Heart left ventricle (tissue), 16 donors: ENCODE data around the gene C1orf53. TPM values are rescaled to one million over a fixed set of nuclear protein-coding genes. Genes with fewer than 3 reads are reported as not detected.

Source experiments
- ATAC-seq, 4 donors: fragments of 200-7000 bp; cut with Tn5 transposase; one replicate each; pipeline ENCODE4 v1.9.1; 2020 to 2022; ENCODE audit warnings: moderate library complexity in 4 of 4, mild to moderate bottlenecking in 3 of 4, moderate number of reproducible peaks in 1 of 4
- DNase-seq, 5 donors: peaks; one replicate each; pipeline ENCODE4 v3.0.0-alpha.2; 2020
- H3K27ac ChIP-seq, 12 donors: fragments of 200-600 bp; sonication (generic) in 4 of 12; one replicate each; pipeline versions ENCODE4 v1.5.0 to v1.8.0; 2016 to 2022; ENCODE audit warnings: mild to moderate bottlenecking in 2 of 12
- H3K27me3 ChIP-seq, 9 donors: fragments of 200-600 bp; sonication (generic) in 2 of 9; one replicate each; pipeline versions ENCODE4 v1.5.1 to v1.8.0; 2016 to 2022; ENCODE audit warnings: mild to moderate bottlenecking in 3 of 9
- H3K36me3 ChIP-seq, 9 donors: fragments of 200-600 bp; sonication (generic) in 2 of 9; one replicate each; pipeline versions ENCODE4 v1.5.0 to v1.8.0; 2018 to 2022; ENCODE audit warnings: mild to moderate bottlenecking in 2 of 9
- H3K4me1 ChIP-seq, 12 donors: fragments of 200-600 bp; sonication (generic) in 4 of 12; one replicate each; pipeline versions ENCODE4 v1.5.0 to v1.8.0; 2016 to 2022; ENCODE audit warnings: mild to moderate bottlenecking in 3 of 12
- H3K4me3 ChIP-seq, 12 donors: fragments of 200-600 bp; sonication (generic) in 4 of 12; one replicate each; pipeline versions ENCODE4 v1.5.0 to v1.8.0; 2017 to 2022; ENCODE audit warnings: mild to moderate bottlenecking in 9 of 12, moderate library complexity in 4 of 12
- H3K9me3 ChIP-seq, 12 donors: fragments of 200-600 bp; sonication (generic) in 4 of 12; one replicate each; pipeline versions ENCODE4 v1.5.0 to v1.8.0; 2016 to 2022; ENCODE audit warnings: mild to moderate bottlenecking in 1 of 12
- CTCF ChIP-seq, 12 donors: fragments of 200-600 bp; sonication (generic) in 4 of 12; IDR thresholded peaks; one replicate each; pipeline versions ENCODE4 v1.5.0 to v1.8.0; 2018 to 2022; ENCODE audit warnings: antibody characterized with exemption in 12 of 12, mild to moderate bottlenecking in 5 of 12
- POLR2A ChIP-seq, 2 donors: fragments of 450-650 bp; IDR thresholded peaks; one replicate each; pipeline ENCODE4 v1.6.1; 2017; ENCODE audit warnings: antibody characterized with exemption in 2 of 2, mild to moderate bottlenecking in 2 of 2, moderate library complexity in 2 of 2
- WGBS, 4 donors: extraction: QIAGEN DNeasy Blood & Tissue Kit in 2 of 4; methylation state at CpG; one replicate each; pipeline versions ENCODE4 v1.1.5 to v1.1.7; 2013 to 2018; 5-methylcytosine and 5-hydroxymethylcytosine counted together
- intact Hi-C, 10 donors: fragments of 100-400 bp; cut with DNase I; formaldehyde crosslinking; loops; one replicate each; pipeline versions ENCODE4 v1.11.1 to v1.14.2; 2022
- polyA plus RNA-seq, 2 donors: library from polyadenylated mRNA; stranded (reverse); fragments of 200-250 nt; gene quantifications; one replicate each; pipeline ENCODE4 v1.2.3, GENCODE V29; 2013
- total RNA-seq, 9 donors: library from RNA; depleted of rRNA in 2 of 9; stranded (reverse); fragments of >200 nt in 2 of 9; fragmentation: NEBNext Ultra II Directional in 3 of 9; extraction: Animal tissue kit (Norgen Biotek cat#: 25700) in 3 of 9; gene quantifications; one replicate each; pipeline versions ENCODE4 v1.1.0 to v1.2.4, GENCODE V29; 2016 to 2023
- donor health status: ischemic (EF 13 %, LVEDD 7.1; RV severe dilation, severe dysfunction).
- donor health status: healthy with polysubstance abuse.
- donor health status: DM: no; HTN: yes; CAD: no.
- donor health status: DM: no; HTN: no; CAD: no.
- donor health status: ischemic (EF 25% LVEDD 6.9; RV normal size, moderate dysfunction).
- donor health status: ischemic (EF 25% LVEDD 5.7; RV mildly dilated, moderate dysfunction).
- donor health status: healthy.
- donor health status: DM: yes; HTN: yes; CAD: no.
- donor health status: ischemic (EF 35%, LVEDD 5.7; RV mildly dilated, moderate dysfunction).
- donor health status: nonischemic (EF 11% LVEDD 7.7; RV severe dilation, severe dysfunction).
- donor health status: DM: yes; HTN: yes; CAD: no.
- donor health status: PGD.
- donor health status: ischemic (EF 29% LVEDD 5.4; RV normal size, mild dysfunction).
- donor health status: nonischemic (EF 23%, LVEDD 6.1; RV moderate dilation, normal function).

C1orf53 gene
- total and polyA plus RNA-seq, 11 donors = 2.8 to 15.2 (median 6.8) TPM

GRCh38 chr1:197910120-197910991 lies 7.9 kb downstream of the C1orf53 start:
- no peaks in the 10 kb centered on the region for H3K36me3 ChIP-seq
- WGBS, 4 donors = 6 to 14% (median 10%) methylated on average over 33 to 37 of the region's 37 CpGs
- no peaks in the 10 kb centered on the region for H3K9me3 ChIP-seq
- peaks cover 38 to 100% (median 94%) of the 10 kb centered on the region in 9 donors for H3K27me3 ChIP-seq
- DNase-seq = no peak
- H3K4me3 ChIP-seq = peak overlapping the region in 2 of 12 donors; percentile 5 to 17
- intact Hi-C loops = no loop called here
- no peak overlapping the region for H3K27ac ChIP-seq
- H3K4me1 ChIP-seq = peaks cover 0 to 47% (median 24%) of the 10 kb centered on the region in 12 donors
- no peak for ATAC-seq
- no peak for TF ChIP-seq CTCF (IDR thresholded peaks at IDR 0.05)
- TF ChIP-seq POLR2A (IDR thresholded peaks at IDR 0.05) = no peak

DNA sequence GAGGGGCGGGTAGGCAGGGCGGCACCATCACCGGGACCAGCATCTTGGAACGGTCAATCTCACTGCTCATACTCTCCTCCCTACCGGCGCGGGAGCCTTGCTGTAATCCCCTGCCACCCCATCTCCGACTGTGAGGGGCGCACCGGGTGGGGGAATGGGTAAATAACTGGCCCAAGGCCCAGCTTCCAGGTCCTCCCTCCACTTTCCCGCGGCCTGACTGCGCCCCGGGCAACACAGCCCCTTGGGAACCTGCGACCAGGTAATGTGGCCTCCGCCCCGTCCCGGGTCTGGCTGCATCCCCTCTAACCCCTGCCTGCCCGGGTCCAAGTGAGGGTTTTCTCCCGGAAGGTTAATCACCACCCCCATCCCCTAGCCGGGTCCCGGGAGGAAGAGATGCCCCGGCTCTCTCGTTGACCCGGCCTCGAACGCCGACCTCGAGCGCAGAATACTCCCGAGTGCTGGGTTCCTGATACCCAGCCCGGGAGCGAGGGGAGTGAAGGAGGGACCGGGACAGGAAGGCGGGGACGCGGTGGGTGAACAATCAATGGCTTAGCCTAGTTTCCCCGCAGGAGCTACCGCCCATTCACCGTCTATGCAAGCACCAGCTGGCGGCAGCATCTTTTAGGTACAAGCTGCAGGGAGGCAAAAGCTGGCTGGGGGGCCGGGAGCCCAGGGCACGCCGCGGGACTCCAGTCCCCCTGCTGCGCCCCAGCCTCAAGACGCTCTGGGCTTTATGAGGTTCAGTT lies 8.9 kb downstream of the C1orf53 start:
- Histone ChIP-seq H3K4me1 (peaks cover 0 to 56% (median 32%) of the 10 kb centered on the region in 12 donors), H3K36me3 (no peaks in the 10 kb centered on the region), H3K9me3 (no peaks in the 10 kb centered on the region), H3K27ac (no peak overlapping the region), H3K27me3 (peaks cover 48 to 100% (median 100%) of the 10 kb centered on the region in 9 donors), H3K4me3 (peak overlapping the region in 2 of 12 donors; percentile 5 to 17)
- DNase-seq = no peak
- intact Hi-C loops = no loop called here
- TF ChIP-seq CTCF (IDR thresholded peaks at IDR 0.05) = no peak
- no peak for TF ChIP-seq POLR2A (IDR thresholded peaks at IDR 0.05)
- 0 to 6% (median 3%) methylated on average over 22 to 47 of the region's 47 CpGs for WGBS, 4 donors
- no peak for ATAC-seq

DNA sequence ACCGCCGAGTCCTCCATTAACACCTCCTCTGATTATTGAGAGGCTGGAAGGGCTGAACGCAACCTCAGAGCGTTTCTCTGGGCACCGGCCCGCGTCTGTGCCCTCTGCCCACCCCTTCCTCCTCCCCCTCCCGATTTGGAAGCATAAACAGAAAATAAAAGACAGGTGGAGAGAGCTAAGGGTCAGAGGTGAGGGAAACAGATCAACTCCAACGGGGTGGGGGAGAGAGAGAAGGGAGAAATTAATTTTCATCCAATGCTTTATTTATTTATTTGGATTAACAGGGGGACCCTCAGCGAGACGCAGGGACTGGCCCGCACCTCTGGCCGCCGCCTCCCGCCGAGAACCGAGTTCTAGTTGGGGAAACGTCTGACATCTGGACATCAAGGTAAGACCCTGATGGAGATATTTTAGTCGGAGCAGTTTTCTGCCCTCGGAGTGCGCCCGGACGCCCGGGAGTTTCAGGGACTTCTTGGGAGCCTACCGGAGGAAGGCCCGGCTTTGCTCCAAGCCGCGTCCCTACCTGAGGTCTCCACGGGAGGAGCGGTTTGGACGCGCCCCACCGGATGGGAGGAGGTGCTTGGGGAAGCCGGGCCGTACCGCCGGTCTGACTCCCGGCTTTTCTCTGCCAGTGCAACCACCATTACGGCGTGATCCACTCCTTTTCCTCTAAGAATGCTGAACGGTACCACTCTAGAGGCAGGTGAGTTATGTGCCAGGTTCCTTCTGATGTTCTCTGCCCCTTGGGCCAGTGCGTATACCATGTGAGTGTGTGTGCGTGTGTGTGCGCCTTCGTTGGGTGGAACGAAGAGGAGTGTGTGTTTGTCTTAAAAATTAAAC lies 9.6 kb downstream of the C1orf53 start:
- Histone ChIP-seq H3K27ac (no peak overlapping the region), H3K27me3 (peaks cover 55 to 100% (median 100%) of the 10 kb centered on the region in 9 donors), H3K4me1 (peaks cover 0 to 60% (median 40%) of the 10 kb centered on the region in 12 donors), H3K9me3 (no peaks in the 10 kb centered on the region), H3K4me3 (peak overlapping the region in 3 of 12 donors; percentile 9 to 27 (median 24)), H3K36me3 (no peaks in the 10 kb centered on the region)
- intact Hi-C loops = no loop called here
- no peak for ATAC-seq
- 3 to 7% (median 5%) methylated on average over 37 to 46 of the region's 46 CpGs for WGBS, 4 donors
- no peak for TF ChIP-seq CTCF (IDR thresholded peaks at IDR 0.05)
- no peak for TF ChIP-seq POLR2A (IDR thresholded peaks at IDR 0.05)
- no peak for DNase-seq
